ENCODE data around the gene NANS.
"Not testable (repeated sequence)": the region's sequence is repeated elsewhere in the genome, so short reads cannot be mapped to it uniquely, and the experiment has no call there.

The NANS gene

DNA sequence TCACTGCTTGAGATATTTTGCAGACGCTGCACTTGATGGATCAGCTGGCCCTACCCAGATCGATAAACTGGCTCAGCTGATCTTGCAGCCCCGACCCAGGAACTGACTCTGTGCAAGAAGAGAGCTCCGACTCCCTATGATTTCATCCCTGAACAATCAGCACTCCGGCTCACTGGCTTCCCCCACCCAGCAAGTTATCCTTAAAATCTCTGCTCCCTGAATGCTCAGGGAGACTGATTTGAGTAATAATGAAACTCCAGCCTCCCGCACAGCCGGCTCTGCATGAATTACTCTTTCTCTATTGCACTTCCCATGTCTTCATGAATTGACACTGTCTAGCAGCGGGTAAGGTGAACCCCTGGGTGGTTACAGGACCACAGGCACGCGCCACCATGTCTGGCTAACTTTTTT is 16.9 kb upstream of the NANS start:
- DNase-seq (ENCODE audit: low read depth), result no peak

DNA sequence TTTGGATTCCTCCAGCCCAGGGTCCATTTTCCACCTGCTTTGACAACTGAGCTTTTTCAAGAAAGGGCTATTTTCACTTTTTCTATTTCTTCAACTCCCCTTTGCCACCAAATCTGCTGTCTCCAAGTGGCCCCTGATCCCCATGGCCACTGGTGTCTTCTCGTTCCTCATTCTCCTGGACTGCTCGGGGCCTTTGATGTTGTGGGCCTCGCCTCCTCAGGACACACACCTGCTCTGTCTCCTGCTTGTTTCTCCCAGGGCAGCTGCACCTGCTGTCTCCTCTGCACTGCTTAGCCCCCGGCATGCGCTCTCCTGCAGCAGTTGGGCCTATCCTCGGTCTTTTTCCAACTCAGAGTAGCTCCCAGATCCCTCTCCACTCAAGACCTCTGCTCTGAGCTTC is 16.3 kb upstream of the NANS start:
- no peak for DNase-seq (ENCODE audit: low read depth)

DNA sequence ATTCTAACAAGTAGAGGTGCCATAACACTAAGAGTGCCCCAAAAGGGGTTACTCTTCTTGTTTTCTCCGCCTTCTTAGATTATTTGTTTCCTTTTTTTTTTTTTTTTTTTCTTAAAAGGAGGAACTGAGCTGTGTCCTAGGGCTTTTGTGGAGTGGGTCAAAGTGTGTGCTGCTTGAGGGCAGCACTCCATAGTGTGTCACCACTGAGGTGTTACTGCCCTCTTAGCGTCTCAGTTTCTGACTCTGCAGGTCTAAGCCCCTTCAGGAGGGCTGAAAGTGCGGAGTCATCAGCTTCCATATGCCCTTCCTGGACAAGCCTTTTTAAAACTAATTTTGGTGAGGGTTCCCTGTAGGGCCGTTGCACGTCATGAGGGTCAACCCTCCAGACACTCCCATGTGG is 12.6 kb upstream of the NANS start:
- no peak for DNase-seq (ENCODE audit: low read depth)

DNA sequence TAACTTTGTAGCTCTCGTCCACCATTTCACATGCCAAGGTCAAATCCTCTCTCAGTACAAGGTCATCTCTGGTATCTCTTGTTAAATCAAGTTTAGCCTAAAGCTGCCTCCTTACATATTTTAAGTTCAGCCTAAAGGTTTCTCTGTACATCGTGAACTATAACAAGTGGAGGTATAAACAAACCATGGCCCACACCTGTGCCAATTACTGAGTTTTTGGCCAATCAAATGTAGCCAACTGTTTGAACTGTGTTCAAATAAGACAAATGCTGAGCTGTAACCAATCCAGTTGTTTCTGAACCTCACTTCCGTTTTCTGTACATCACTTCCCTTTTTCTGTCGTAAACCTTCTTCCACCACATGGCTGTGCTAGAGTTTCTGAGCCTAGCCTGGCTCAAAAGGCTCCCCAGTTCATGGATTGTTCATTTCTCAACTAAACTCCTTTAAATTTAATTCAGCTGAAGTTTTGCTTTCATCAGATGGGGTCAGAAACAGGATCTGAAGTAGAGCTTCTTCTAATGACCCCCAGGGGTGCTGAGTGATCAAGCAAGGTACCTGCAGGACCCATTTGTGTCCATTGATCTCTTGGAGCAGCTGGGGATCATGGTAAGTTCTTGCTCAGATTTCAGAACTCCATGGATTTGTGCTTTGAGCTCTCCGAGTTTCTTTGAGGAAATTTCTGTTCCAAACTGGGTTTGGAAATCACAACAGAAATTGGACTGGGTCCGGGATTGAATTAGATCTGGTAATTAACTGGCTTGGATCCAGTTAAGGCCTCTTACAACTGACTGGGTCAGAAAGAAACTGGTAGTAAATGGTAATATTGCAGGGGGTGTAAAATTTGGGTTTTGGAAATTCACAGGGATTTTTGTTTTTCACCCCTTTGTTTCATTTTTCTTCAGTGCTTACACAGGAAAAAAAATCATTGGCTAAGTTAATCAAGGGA is 11.0 kb upstream of the NANS start:
- peak; percentile 8 for DNase-seq (ENCODE audit: low read depth)

DNA sequence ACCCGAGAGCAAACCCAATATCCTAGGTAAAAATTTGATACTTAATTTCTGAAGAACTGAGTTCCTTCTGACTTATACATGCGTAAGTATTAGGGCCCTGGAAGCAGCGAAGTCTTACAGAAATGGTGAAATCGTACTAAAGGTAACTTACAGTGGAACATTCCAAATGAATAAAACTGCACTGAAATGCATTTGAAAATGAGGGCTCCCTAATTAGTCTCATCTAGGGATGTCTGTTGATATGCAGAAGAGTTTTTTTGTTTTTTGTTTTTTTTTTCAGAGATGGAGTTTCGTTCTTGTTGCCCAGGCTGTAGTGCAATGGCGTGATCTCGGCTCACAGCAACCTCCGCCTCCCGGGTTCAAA is 10.4 kb upstream of the NANS start:
- DNase-seq (ENCODE audit: low read depth), result no peak

DNA sequence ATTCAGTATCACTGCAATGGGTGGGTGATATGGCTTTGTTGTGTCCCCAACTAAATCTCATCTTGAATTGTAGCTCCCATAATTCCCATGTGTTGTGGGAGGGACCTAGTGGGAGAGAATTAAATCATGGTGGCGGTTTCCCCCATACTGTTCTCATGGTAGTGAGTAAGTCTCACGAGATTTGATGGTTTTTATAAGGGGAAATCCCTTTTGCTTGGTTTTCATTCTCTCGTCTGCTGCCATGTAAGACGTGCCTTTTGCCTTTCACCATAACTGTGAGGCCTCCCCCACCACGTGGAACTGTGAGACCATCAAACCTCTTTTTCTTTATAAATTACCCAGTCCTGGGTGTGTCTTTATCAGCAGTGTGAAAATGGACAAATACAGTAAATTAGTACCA is 9.5 kb upstream of the NANS start:
- DNase-seq (ENCODE audit: low read depth), result no peak

DNA sequence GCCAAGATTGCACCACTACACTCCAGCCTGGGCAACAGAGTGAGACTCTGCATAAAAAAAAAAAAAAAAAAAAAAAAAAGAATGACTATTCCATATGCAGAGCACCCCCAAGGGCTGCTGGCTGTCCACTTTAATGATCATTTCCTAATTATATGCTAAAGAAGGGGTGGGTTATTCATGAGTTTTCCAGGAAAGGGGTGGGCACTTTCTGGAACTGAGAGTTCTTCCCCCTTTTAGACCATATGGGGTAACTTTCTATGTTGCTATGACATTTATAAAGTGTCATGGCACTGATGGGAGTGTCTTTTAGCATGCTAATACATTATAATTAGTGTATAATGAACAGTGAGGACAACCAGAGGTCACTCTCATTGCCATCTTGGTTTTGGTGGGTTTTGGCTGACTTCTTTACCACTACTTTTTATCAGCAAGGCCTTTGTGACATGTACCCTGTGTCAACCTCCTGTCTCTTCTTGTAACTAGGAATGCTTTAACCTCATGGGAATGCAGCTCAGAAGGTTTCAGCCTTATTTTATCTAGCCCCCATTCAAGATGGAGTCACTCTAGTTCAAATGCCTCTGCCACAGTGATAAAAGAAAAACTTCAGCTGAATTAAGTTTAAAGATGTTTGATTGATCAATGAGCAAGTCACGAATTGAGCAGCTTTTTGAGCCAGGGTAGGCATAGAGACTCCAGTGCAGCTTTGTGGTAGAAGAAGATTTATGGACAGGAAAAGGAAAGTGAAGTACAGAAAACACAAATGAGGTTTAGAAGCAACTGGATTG is 7.1 kb upstream of the NANS start:
- no peak for DNase-seq (ENCODE audit: low read depth)

DNA sequence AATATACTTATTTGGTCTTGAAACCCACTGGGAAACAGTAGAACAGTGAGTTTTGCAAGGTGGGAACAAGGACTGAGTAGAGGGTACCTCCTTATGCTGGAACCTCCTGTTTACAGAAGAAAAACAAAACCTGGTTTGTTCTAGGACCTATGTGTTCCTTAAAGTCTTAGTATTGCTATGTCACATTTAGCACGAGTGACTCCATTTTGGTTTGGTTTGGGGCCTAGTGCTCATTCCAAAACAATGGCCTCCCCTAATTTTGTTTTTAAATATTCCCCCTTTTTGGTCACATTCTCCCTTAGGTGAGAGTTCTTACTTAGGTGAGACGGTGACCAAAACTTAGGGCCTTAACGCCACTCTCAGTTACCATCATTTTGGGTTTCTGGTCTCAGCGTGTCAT is 6.2 kb upstream of the NANS start:
- DNase-seq (ENCODE audit: low read depth), result no peak

DNA sequence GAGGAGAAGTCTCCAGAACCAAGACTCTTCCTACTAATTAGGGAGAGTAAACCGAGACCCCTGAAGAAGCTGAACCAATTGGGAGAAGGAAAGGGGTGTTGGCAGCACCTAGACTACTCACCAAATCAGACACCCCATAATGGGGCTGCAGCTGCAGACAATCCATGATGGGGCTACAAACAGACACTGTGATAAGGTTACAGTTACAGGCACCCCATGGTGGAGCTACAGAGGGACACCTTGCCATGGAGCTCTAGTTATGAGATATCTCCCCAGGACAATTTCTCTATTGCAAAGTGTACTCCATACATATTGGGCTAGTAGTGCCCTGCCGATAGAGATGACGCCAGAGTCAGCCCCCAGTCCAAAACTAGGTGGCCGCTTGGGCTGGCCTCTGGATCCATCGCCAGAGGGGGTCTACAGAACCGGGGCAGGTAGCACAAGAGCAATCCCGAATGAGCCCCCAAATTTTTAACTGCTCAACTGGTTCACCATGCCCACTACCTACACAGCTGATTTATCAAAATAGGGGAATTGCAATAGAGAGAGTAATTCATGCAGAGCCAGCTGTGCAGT is 2.1 kb upstream of the NANS start:
- no peak for DNase-seq (ENCODE audit: low read depth)

DNA sequence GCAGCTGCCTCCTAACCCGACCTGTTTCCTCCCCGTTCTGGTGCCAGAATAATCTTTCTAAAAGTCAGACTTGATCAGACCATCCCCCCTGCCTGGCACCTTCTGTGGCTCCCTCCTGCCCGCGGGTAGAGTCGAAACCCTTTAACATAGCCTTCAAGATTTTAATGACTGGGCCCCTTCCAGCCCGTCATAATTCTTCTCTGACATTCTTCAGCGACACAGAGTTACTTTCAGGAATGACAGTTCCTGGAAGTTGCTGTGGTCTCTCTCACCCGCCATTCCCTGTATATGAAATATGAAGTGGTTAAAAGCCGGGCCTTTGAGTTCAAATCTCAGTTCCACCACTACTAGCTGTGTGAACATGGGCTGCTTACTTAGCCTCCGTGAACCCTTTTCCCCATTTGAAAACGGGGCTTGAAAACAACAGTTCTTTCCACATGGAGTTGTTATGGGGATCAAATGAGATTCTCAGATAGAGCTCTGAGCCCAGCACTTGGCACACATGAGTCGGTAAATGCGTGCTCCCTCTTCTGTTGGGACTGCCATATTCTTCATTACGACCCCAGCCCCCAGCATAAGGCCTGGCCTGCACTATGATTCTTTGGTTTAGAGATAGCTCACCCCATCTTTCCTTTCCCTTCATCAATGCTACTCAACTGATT is 737 bp downstream of the NANS start:
- no peak for DNase-seq (ENCODE audit: low read depth)

DNA sequence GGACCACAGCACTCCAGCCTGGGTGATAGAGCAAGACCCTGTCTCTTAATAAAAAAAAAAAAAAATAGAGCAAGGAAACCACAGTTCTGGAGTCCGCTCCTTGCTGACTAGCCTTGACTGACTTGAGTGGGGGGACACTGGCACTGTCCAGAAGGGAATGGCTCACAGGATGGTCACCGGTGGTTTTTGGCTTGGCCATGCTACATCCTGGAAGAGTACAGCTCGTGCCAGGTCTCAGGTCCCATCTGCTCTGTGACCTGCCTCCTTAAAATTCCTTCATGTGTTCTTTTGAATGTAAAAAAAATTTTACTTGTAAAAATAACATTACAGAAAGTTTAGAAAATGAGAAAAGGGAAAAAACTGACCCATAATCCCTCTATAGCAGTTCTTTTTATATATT is 5.6 kb downstream of the NANS start:
- no peak for DNase-seq (ENCODE audit: low read depth)

DNA sequence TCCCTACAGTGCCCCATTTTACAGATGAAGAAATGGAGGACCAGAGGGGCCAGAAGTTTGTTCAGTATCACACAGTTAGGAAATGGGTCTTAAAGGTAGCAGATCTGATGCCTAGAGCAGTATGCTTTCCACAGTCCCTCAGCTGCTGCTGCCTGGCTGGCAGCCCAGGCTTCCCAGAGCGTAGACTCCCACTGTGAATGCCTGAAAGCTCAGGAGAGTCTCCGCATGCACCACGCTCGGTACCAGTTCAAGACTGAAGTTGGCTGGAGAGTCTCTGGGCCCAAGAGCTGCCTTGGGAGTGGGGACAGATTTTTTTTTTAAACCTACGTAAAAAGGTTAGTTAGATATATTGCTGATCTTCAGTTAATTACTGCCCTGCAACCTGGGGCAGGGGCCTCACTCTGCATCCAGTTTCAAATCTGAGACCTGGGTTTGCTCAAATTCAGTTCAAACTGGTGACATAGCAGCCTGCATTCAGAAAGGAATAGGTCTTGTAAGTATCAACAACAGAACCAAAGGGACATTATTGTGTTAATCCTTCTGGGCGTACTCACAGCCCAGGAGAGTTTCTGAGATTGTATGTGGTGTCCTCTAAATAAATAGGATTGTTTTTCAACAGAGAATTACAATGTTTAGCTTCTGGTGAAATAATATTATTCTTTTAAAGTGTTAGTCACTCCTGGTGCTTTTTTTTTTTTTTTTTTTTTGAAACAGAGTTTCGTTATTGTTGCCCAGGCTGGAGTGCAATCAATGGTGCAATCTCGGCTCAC is 8.3 kb downstream of the NANS start:
- DNase-seq (ENCODE audit: low read depth), result no peak

DNA sequence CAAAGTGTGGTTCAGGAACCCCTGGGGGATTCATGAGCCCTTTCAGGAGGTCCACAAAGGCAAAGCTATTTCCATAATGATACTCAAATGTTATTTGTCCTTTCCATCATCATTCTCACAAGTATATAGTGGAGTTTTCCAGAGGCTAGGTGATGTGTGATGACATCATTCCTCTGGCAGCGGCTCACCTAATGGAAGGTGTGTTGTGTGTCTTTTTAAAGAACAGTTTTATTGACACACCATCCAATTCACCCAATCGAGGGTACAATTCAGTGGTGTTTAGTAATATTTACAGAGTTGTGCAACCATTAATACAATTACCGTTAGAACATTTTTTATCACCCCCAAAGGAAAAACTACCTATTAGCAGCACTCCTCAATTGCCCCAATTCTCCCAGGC is 9.7 kb downstream of the NANS start:
- DNase-seq (ENCODE audit: low read depth), result no peak

DNA sequence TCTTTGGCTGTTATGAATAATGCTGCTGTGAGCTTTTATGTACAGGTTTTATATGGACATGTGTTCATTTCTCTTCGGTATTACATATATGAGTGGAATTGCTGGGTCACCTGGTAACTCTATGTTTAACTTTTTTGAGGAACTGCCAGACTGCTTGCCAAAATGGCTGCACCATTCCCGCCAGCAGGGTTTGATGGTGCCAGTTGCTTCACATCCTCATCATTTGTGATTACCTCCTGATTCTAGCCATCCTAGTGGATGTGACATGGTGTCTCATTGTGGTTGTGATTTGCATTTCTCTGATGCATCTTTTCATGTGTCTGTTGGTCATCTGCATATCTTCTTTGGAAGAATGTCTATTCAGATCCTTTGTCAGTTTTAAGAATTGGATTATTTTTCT is 10.7 kb downstream of the NANS start:
- DNase-seq (ENCODE audit: low read depth), result no peak

DNA sequence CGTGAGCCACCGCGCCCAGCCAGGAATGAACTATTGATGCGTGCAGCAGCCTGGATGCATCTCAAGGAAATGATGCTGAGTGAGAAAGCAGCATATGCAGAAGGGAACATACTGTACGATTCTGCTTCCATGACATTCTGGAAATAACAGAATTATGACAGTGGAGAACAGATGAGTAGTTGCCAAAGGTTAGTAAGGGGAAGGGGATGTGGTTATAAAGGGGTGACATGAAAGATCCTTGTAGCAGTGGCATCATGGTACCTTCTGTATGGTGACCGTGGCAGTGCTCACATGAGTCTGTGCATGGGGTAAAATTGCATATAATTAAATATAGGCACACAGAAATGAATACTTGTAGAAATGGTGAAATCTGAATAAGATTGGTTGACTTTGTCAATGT is 13.0 kb downstream of the NANS start:
- no peak for DNase-seq (ENCODE audit: low read depth)

DNA sequence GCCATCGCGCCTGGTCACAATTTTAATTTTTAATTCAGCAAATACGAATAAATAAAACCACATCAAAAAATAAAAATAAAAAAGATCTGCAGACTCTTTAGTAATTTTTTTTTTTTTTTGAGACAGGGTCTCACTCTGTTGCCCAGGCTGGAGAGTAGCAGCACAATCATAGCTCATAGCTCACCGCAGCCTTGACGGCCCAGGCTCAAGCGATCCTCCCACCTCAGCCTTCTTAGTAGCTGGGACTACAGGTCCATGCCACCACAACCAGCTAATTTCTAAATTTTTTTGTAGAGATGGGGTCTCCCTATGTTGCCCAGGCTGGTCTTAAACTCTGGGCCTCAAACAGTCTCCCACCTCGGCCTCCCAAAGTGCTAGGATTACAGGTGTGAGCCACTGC is 14.2 kb downstream of the NANS start:
- DNase-seq (ENCODE audit: low read depth), result no peak

DNA sequence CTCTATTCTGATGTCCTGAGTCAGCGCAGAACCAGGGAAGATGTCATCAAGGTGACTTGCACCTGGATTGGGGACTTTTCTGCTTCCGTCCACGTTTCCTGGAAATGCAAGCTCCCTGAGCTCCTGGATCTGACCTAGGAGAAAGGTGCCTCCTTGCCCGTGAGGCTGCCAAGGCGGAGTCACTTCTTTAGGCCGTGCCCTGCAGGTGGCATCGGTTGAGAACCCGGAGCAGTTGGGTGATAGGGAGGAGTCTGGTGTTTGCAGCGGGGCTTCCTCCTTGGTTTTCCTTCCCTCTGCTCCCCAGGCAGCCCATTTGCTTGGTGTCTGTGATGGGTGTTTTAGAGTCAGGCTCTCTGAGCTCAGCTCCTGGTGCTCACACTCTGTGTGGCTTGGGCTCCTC is 15.2 kb downstream of the NANS start:
- no peak for DNase-seq (ENCODE audit: low read depth)

DNA sequence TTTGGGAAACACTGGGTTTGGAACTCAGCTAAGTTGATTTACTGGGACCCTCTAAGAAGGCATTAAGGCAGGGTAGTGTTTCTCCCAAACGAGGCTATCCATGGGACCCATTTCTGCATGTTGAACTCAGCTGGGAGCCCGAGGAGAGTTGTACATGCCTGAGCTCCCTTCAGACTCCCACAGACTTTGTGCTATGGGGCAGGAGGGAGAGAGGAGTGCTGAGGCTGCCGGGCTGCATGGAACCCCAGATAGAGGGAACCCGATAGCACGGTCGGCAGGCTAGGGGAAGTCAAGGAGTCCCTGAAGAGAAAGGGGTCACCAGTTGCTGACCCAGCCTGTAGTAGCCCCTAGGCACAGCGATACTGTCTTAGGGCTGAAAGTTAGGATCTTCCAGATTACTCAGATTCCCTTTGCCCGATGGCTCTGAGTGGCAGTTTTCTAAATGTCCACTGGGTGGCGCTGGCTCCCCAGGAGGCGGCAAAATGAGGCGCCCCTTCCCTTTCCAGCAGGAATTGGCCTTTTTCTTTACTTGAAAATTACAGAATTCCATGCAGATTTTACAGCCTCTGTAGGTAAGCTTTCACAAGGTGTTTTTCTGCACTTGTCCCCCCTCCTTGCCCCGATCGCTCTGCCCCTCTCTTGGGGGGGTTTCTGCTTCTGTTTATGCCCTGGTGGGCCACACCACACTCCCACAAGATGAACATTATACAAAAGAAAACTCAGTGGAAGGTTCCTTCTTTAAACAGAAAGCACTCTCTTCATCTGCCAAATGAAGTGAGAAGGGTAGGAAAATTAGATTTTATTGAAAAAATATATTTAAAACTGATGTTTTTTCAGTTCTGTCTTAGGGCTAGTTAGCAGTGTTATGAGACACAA is 17.8 kb downstream of the NANS start:
- DNase-seq (ENCODE audit: low read depth), result peak; percentile 46

DNA sequence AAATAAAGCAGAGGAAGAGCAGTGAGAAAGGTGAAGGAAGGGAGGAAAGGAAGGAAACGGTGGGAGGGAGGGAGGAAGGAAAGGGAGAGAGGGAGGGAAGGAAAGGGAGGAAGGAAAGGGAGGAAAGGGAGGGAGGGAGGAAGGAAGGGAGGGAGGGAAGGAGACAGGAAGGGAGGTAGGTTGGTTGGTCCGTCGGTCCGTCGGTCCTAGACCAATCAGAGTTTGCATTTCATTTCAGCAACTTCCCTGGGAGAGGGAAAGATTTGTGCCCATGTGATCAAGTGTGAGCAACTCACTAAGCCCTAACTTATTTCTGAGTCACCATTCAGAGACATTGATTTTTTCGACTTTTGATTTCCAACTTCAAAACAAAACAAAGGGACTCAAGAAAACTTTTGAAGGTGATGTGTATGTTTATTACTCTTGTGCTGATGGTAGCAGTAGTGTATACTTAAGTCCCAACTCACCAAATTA is 18.8 kb downstream of the NANS start:
- DNase-seq (ENCODE audit: low read depth), result no peak

DNA sequence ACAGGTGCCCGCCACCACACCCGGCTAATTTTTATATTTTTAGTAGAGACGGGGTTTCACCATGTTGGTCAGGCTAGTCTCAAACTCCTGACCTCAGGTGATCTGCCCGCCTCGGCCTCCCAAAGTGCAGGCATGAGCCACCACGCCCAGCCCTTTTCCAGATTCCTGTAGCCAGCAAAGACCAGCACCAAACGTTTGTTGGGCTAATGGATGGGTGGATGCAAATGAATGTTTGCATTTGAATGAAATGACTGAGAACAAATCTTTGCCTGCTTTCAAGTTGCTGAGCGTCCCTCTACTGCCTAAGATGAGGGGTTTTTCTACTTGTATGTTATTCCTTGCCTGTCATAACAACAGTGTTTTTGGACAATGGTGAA is 20.0 kb downstream of the NANS start:
- DNase-seq (ENCODE audit: low read depth), result not testable (repeated sequence)

DNA sequence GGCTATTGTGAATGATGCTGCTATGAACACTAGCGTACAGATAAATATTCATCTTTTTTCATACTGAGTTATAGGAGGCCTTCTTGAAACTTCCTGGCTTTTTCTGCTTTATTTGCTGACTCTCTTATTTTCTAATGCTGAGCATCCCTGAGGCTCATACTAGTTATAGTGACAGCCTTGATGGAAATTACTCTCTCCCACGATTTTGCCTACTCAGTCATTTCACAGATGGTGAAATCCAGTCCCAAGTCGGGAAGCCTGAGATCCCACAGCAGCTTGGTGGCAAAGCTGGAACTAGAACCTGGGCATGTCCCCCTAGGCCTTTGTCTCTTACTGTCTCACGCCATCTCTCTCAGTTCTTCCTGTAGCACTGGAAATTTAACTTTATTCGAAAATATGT is 22.4 kb downstream of the NANS start:
- DNase-seq (ENCODE audit: low read depth), result no peak
